Rectal smooth muscle tissue (tissue), 1 donor: ENCODE data around the gene TPRG1L.
"Not testable (repeated sequence)": the region's sequence is repeated elsewhere in the genome, so short reads cannot be mapped to it uniquely, and the experiment has no call there.

Experiments
- H3K27ac ChIP-seq: one replicate; pipeline ENCODE4 v1.7.0; 2013; ENCODE audit warnings: low read depth, low read length, inconsistent platforms
- H3K27me3 ChIP-seq: one replicate; pipeline ENCODE4 v1.7.0; 2013; ENCODE audit warnings: low read length; ENCODE audit not compliant: control insufficient read depth, insufficient read depth
- H3K36me3 ChIP-seq: one replicate; pipeline ENCODE4 v1.7.0; 2013; ENCODE audit warnings: low read length; ENCODE audit not compliant: control insufficient read depth, insufficient read depth
- H3K4me1 ChIP-seq: one replicate; pipeline ENCODE4 v1.7.0; 2013; ENCODE audit warnings: low read length; ENCODE audit not compliant: control insufficient read depth, insufficient read depth
- H3K4me3 ChIP-seq: one replicate; pipeline ENCODE4 v1.7.0; 2013; ENCODE audit warnings: low read length
- H3K9ac ChIP-seq: one replicate; pipeline ENCODE4 v1.7.0; 2013; ENCODE audit warnings: low read length

The TPRG1L gene

DNA sequence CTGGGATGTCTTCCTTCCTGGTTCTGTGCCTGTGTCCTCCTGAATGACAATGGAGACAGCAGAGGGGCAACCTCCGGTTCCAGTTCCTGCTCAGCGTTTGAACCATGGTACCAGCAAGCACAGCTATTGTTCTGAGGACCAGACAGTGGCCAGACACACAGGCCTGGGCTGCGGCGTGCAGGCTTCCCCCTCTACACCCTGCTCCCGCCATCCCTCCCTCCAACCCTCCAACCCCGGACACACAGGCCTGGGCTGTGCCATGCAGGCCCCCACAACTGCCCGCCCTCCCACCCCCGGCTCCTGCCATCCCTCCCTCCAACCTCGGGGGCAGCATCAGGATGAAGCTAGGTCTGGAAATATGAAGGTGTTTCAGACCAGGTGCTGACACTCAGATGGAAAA, 8.0 kb upstream of the TPRG1L start:
- Histone ChIP-seq H3K4me3 (no peak overlapping the region), H3K4me1 (peaks cover 2% of the 10 kb centered on the region), H3K27me3 (peaks cover 8% of the 10 kb centered on the region), H3K9ac (no peak overlapping the region), H3K27ac (no peak overlapping the region), H3K36me3 (no peaks in the 10 kb centered on the region)

DNA sequence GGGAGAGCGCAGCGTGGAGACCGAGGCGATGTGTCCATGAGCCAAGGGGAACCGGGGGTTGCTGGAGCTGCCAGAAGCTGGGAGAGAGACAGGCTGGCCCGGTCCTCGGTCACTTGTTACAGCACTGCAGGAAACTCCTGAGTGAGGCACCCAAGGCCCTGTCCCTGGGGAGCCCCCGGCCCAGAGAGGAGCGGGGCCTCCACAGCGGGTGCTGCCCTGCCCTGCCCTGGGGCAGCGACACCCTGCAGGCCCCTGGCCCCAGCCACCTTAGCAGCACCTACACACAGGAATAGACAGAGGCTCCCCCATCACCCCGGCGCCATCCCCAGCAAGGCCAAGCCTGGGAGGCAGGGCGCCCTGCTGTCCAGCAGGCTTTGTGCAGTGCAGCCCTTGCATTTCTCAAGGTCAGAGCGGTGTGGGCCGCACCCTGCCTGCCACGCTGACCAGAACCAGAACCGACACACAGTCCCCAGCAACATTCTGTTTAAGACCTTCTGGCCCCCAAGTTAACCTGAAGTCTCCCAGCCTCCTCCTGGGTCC, 6.9 kb upstream of the TPRG1L start:
- Histone ChIP-seq H3K36me3 (no peaks in the 10 kb centered on the region), H3K27ac (no peak overlapping the region), H3K27me3 (no peaks in the 10 kb centered on the region), H3K4me1 (peaks cover 4% of the 10 kb centered on the region), H3K9ac (no peak overlapping the region), H3K4me3 (no peak overlapping the region)

DNA sequence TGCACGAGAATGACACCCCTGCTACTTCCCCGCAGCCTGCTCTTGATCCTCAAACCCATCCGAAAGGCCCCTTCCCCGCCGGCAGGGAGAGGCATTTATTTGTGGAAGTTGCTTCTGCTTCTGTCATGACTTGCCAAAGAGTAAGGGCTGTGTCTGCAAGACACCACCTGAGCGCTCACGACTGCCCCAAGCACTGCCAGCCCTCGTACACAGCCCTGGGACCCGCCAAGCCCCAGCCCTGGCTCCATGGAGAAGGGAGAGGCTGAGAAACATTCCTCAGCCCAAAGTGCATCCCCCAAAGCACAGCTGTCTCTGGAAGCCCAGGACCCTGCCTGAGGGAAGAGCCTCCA, 6.3 kb upstream of the TPRG1L start:
- H3K4me3 ChIP-seq, result no peak overlapping the region
- peaks cover 11% of the 10 kb centered on the region for H3K4me1 ChIP-seq
- no peaks in the 10 kb centered on the region for H3K27me3 ChIP-seq
- no peak overlapping the region for H3K27ac ChIP-seq
- H3K36me3 ChIP-seq, result no peaks in the 10 kb centered on the region
- H3K9ac ChIP-seq, result no peak overlapping the region

DNA sequence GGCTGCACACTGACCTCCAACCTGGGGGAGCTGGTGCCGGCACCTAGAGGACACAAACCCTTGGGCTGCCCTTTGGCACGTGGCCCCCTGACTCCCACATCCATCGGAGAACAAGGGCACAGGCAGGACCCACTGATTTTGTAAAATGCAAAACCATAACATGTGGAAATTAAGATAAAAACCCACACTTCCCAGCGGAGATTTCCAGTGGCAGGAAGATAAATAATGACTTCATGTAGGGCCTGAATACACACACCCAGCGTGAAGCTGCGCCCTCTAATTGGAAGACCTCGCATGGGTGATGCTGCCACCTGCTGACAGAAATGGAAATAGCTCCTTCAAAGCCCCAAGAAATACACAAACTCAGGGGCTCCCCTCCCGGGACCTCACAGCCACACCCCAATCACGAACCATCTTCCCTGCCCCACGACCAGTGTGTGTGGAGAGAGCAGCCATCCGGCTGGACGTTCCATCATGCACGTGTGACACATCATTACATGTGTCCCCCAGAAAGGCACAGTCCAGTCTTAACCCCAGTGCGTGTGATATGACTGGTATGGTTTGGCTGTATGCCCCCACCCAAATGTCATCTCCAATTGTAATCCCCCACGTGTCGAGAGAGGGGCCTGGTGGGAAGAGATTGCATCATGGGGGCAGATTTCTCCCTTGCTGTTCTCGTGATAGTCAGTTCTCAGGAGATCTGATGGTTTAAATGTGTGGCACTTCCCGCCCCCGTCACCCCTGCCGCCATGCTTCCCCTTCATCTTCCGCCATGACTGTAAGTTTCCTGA, 5.7 kb upstream of the TPRG1L start:
- Histone ChIP-seq H3K36me3 (no peaks in the 10 kb centered on the region), H3K9ac (no peak overlapping the region), H3K4me3 (no peak overlapping the region), H3K27ac (no peak overlapping the region), H3K4me1 (peaks cover 14% of the 10 kb centered on the region), H3K27me3 (no peaks in the 10 kb centered on the region)

DNA sequence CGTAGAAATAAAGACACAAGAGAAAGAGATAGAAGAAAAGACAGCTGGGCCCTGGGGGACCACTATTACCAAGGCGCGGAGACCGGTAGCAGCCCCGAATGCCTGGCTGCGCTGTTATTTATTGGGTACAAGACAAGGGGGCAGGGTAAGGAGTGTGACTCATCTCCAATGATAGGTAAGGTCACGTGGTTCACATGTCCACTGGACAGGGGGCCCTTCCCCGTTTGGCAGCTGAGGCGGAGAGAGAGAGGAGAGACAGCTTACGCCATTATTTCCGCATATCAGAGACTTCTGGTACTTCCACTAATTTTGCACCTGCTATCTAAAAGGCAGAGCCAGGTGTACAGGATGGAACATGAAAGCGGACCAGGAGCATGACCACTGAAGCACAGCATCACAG, 4.1 kb upstream of the TPRG1L start:
- Histone ChIP-seq H3K27me3 (no peaks in the 10 kb centered on the region), H3K27ac (no peak overlapping the region), H3K9ac (no peak overlapping the region), H3K4me1 (peaks cover 18% of the 10 kb centered on the region), H3K36me3 (no peaks in the 10 kb centered on the region), H3K4me3 (no peak overlapping the region)

DNA sequence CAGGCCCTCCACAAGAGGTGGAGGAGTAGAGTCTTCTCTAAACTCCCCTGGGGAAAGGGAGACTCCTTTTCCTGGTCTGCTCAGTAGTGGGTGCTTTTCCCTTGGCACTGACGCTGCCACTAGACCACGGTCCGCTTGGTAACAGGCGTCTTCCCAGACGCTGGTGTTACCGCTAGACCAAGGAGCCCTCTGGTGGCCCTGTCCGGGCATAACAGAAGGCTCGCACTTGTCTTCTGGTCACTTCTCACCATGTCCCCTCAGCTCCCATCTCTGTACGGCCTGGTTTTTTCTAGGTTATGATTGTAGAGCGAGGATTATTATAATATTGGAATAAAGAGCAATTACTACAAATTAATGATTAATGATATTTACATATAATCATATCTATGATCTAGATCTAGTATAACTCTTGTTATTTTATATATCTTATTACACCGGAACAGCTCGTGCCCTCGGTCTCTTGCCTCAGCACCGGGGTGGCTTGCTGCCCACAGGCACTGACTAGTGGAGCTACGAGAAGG, 3.6 kb upstream of the TPRG1L start:
- H3K9ac ChIP-seq, result not testable (repeated sequence)

DNA sequence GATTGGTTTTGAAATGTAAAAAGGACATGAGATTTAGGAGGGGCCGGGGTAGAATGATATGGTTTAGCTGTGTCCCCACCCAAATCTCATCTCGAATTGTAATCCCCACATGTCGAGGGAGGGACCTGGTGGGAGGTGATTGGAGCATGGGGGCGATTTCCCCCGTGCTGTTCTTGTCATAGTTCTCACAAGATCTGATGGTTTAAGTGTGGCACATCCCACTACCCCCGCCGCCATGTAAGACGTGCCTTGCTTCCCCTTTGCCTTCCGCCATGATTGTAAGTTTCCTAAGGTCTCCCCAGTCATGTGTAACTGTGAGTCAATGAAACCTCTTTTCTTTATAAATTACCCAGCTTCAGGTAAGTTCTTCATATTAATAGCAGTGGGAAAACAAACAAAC, 2.7 kb upstream of the TPRG1L start:
- not testable (repeated sequence) for H3K27ac ChIP-seq, H3K9ac ChIP-seq, H3K27me3 ChIP-seq, H3K4me3 ChIP-seq, H3K36me3 ChIP-seq
- peaks cover 19% of the 10 kb centered on the region for H3K4me1 ChIP-seq

More for the DNA sequence above, 3.6 kb upstream of the TPRG1L start:
- H3K27me3 ChIP-seq, H3K36me3 ChIP-seq, H3K27ac ChIP-seq, H3K4me3 ChIP-seq: not testable (repeated sequence)
- H3K4me1 ChIP-seq, result peaks cover 19% of the 10 kb centered on the region

DNA sequence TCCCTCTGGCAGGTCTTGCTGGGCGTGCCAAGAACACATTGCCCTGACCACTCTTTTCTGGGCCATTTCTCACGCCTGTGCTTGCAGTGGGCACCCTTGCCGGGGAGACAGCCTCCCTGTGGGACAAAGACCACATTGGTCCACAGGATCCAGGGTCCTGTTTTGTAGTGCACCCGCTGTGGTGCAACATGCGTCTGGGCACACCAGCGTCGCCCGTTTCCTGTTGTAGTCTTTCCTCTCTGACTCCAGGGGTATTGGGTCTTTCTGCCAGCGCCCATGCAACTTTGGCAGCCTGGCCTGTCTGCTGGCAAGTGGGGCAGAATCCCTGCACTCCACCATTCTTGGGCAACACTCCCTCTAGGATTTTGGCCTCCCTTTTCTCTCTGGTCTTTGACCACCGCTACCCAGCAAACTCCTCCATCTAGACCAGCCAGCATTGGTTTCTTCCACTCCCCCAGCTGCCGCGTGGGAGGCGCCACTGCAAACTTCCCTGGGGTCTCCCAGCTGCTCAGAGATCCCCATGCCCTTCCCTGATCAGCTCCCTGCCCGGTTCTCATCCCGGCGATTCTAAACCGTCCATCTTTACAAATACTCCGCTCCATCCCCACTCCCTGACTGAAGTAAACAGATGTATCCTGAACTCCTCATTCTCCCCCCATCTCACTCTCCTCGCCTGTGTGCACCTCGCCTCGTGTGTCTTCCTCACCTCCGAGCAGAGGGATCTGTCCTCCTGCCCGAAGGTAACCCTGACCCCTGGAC, 1.2 kb upstream of the TPRG1L start:
- no peak overlapping the region for H3K27ac ChIP-seq
- H3K4me1 ChIP-seq, result peaks cover 19% of the 10 kb centered on the region
- H3K4me3 ChIP-seq, result peak overlapping the region; percentile 95
- peaks cover 14% of the 10 kb centered on the region for H3K36me3 ChIP-seq
- no peaks in the 10 kb centered on the region for H3K27me3 ChIP-seq
- H3K9ac ChIP-seq, result peak overlapping the region; percentile 19

DNA sequence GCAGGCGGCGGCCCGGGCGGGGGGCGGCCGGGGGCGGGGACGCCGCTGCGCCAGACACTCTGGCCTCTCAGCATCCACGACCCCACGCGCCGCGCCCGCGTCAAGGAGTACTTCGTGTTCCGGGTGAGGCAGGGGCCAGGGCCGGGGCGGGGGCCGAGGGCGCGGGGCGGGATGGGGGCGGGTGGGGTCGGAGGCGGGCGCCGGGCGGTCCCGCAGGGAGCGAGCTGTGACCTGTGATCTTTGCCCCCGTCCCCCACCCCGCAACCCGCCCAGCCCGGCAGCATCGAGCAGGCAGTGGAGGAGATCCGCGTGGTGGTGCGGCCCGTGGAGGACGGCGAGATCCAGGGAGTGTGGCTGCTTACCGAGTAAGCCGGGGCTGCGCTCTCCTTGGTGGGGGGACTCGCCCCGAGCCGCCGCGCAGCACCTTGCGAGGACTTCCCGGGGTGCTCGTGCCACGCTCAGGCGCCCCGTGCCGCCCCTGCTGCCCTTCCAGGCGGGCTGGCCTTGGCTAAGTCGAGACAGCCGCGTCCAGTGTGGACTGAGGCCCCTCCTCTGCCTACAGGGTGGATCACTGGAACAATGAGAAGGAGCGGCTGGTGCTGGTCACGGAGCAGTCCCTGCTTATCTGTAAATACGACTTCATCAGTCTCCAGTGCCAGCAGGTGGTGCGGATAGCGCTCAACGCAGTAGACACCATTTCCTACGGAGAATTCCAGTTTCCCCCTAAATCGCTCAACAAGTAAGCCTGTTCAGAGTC, 514 bp downstream of the TPRG1L start:
- Histone ChIP-seq H3K27me3 (no peaks in the 10 kb centered on the region), H3K4me1 (peaks cover 16% of the 10 kb centered on the region), H3K9ac (peak overlapping the region; percentile 56), H3K36me3 (peaks cover 23% of the 10 kb centered on the region), H3K4me3 (peak overlapping the region; percentile 75), H3K27ac (peak overlapping the region; percentile 72)

DNA sequence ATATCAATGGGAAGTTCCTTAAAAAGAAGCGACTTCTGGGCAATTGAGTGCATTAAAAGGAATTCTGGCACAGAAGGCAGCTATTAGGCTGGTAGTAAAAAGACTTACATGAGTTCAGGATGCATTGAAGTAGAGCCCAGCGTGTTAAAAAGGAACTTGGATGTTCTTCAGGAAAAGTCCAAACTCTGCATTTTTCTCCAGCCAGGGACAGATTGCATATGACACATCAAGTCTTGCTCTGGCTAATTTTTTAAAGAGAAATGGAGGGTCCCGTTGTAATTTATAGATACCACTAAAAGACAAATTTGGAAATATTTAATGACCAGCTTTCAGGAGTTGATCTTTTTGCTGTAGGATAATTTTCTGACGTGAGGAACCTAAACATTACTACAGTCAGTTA, 1.2 kb downstream of the TPRG1L start:
- H3K36me3 ChIP-seq, result peaks cover 23% of the 10 kb centered on the region
- H3K4me1 ChIP-seq, result peaks cover 16% of the 10 kb centered on the region
- H3K27ac ChIP-seq, result no peak overlapping the region
- H3K4me3 ChIP-seq, result peak overlapping the region; percentile 75
- no peak overlapping the region for H3K9ac ChIP-seq
- H3K27me3 ChIP-seq, result no peaks in the 10 kb centered on the region

DNA sequence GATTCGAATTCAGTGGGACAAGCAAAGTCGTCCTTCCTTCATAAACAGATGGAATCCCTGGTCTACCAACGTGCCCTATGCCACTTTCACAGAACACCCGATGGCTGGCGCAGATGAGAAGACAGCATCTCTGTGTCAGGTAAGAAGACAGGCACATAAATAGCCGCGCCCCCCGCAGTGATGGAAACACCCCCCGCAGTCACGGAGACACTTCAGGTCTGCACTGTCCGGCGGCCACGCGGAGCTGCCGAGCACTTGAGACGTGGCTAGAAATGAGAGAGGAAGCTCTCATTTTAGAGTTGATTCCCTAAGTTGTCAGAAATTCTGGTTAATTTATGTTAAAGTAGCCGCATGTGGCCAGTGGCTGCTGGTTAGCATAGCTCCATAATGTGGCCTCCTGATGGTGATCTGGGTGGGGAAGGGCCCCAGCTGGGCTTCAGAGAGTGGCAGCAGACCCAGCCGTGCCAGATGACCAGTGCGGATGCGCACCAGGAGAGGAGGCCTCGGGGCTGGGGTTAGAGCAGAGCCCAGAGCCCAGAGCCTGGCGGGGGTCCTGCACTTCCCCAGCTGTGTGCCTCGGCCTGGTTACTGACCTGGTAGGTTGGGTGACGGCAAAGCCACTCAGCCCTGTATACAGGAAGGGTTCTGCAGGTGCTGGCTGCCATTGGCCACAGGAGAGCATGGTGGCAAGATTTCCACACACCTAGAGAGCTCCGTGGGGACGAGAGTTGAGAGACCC, 2.9 kb downstream of the TPRG1L start:
- no peaks in the 10 kb centered on the region for H3K27me3 ChIP-seq

More for the DNA sequence above, 2.9 kb downstream of the TPRG1L start:
- Histone ChIP-seq H3K4me1 (peaks cover 16% of the 10 kb centered on the region), H3K4me3 (no peak overlapping the region), H3K36me3 (peaks cover 23% of the 10 kb centered on the region), H3K27ac (no peak overlapping the region), H3K9ac (no peak overlapping the region)
